ENCODE measurements around the gene FBN3.

GRCh38 chr19:8101311-8101710 lies 48.1 kb downstream of the FBN3 start:
- TF ChIP-seq POLR2A (IDR thresholded peaks at IDR 0.05) (no peak), CTCF (IDR thresholded peaks at IDR 0.05) (no peak)
